OCI-LY7 (cell line): ENCODE measurements around the gene GTPBP2.

Experiments used
- EZH2phosphoT487 ChIP-seq: fragments of 200-600 bp; sonication (generic); IDR thresholded peaks from 2 replicates; pipeline ENCODE4 v1.6.1; 2018; ENCODE audit warnings: low read depth, borderline replicate concordance, mild to moderate bottlenecking, mixed run types, antibody characterized with exemption, low read length, moderate library complexity, mixed read lengths
- TF ChIP-seq, protein P1 (sequence below): fragments of 200-600 bp; sonication (generic); conservative IDR thresholded peaks from 2 replicates; pipeline ENCODE4 v1.5.1; 2014; ENCODE audit warnings: mild to moderate bottlenecking, antibody characterized with exemption, low read length, moderate library complexity, mixed read lengths

DNA sequence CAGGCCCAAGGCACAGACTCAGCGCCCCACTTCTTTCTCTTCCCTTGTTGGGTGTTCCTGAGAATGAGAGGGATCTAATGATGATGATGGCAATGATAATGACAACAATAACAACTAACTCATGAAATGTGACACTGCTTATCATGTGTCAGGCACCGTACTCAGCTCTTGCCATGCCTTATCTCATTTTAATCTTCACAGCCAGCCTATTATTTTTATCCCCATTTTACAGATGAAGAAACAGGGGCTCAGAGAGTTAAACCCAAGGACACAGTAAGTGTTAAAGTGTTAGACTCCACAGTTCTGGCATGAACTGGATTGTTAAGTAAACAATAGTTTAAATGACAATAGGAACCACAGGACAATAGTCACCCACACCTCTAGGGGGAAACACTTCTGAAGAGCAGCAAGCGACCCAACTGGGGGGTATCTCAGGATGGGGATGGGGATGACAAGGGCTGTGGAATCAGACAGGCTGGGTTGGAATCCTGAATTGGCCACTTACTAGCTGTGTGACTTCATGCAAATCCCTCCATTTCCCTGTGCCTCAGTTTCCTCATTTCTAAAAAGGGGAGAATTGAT is 28.2 kb upstream of the GTPBP2 start:
- TF ChIP-seq, protein P1, sequence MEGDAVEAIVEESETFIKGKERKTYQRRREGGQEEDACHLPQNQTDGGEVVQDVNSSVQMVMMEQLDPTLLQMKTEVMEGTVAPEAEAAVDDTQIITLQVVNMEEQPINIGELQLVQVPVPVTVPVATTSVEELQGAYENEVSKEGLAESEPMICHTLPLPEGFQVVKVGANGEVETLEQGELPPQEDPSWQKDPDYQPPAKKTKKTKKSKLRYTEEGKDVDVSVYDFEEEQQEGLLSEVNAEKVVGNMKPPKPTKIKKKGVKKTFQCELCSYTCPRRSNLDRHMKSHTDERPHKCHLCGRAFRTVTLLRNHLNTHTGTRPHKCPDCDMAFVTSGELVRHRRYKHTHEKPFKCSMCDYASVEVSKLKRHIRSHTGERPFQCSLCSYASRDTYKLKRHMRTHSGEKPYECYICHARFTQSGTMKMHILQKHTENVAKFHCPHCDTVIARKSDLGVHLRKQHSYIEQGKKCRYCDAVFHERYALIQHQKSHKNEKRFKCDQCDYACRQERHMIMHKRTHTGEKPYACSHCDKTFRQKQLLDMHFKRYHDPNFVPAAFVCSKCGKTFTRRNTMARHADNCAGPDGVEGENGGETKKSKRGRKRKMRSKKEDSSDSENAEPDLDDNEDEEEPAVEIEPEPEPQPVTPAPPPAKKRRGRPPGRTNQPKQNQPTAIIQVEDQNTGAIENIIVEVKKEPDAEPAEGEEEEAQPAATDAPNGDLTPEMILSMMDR, result 0 out of 2 replicates have a peak, but pooled peaks have one; percentile 23
- TF ChIP-seq EZH2phosphoT487, result no peak
